WTC11 (cell line): ENCODE results near the gene NAXE. TPM values are rescaled to one million over a fixed set of nuclear protein-coding genes. Genes with fewer than 3 reads are reported as not detected.

ENCODE experiments used
- ATAC-seq: fragments of 200-7000 bp; cut with Tn5 transposase; 2 replicates; pipeline ENCODE4 v1.10.0; 2021; ENCODE audit warnings: mild to moderate bottlenecking, moderate library complexity
- CTCF ChIA-PET: fragments of 300-600 bp; sonication (Branson Sonifier 250); formaldehyde crosslinking; loops from one replicate; lab custom pipeline; 2021; ENCODE audit warnings: antibody characterized with exemption; lab: Charles Lee
- POLR2A ChIA-PET: fragments of 350-600 bp; sonication (Branson Sonifier 250); formaldehyde crosslinking; loops from one replicate; lab custom pipeline; 2021; ENCODE audit warnings: antibody characterized with exemption; lab: Charles Lee
- DNase-seq: peaks from one replicate; pipeline ENCODE4 v3.0.0; 2021; ENCODE audit warnings: low spot score
- H3K27ac Mint-ChIP-seq: 2 replicates; pipeline ENCODE4 v1.8.0; 2021; ENCODE audit warnings: mixed read lengths
- H3K27me3 Mint-ChIP-seq: 2 replicates; pipeline ENCODE4 v1.8.0; 2021; ENCODE audit warnings: low read depth, mild to moderate bottlenecking, moderate library complexity, mixed read lengths
- H3K36me3 Mint-ChIP-seq: 2 replicates; pipeline ENCODE4 v1.8.0; 2021; ENCODE audit warnings: mixed read lengths
- H3K4me1 Mint-ChIP-seq: 2 replicates; pipeline ENCODE4 v1.8.0; 2022; ENCODE audit warnings: mixed read lengths
- H3K4me3 Mint-ChIP-seq: 2 replicates; pipeline ENCODE4 v1.8.0; 2021; ENCODE audit warnings: mild to moderate bottlenecking, moderate library complexity, mixed read lengths
- H3K9me3 Mint-ChIP-seq: 2 replicates; pipeline ENCODE4 v1.8.0; 2021; ENCODE audit warnings: mixed read lengths
- ATF1 ChIP-seq: sonication (generic); formaldehyde crosslinking; IDR thresholded peaks from 2 replicates; pipeline ENCODE4 v1.8.1; 2023; ENCODE audit warnings: mild to moderate bottlenecking, moderate library complexity, missing genetic modification reagents
- ELF4 ChIP-seq: sonication (generic); formaldehyde crosslinking; IDR thresholded peaks from 2 replicates; pipeline ENCODE4 v1.8.1; 2022; ENCODE audit warnings: low read depth, mild to moderate bottlenecking, moderate library complexity, missing genetic modification reagents
- GRHL2 ChIP-seq: fragments of 250-450 bp; sonication (Bioruptor Pico); IDR thresholded peaks from 2 replicates; pipeline ENCODE4 v1.8.0; 2022; ENCODE audit warnings: mild to moderate bottlenecking, moderate library complexity; ENCODE audit not compliant: insufficient replicate concordance, severe bottlenecking
- IRF2 ChIP-seq: sonication (generic); formaldehyde crosslinking; IDR thresholded peaks from 2 replicates; pipeline ENCODE4 v1.8.0; 2022; ENCODE audit warnings: low read depth, missing genetic modification reagents, borderline replicate concordance
- JAZF1 ChIP-seq: fragments of 250-450 bp; sonication (Bioruptor Pico); IDR thresholded peaks from 2 replicates; pipeline ENCODE4 v1.9.0; 2021; ENCODE audit warnings: moderate library complexity, mild to moderate bottlenecking, inconsistent platforms
- NFYB ChIP-seq: sonication (generic); formaldehyde crosslinking; conservative IDR thresholded peaks from 2 replicates; pipeline ENCODE4 v1.8.0; 2022; ENCODE audit warnings: low read depth, missing genetic modification reagents
- NR3C1 ChIP-seq: sonication (generic); formaldehyde crosslinking; conservative IDR thresholded peaks from 2 replicates; pipeline ENCODE4 v1.8.1; 2023; ENCODE audit warnings: low read depth, mild to moderate bottlenecking, missing genetic modification reagents
- OVOL2 ChIP-seq: fragments of 250-450 bp; sonication (Bioruptor Pico); IDR thresholded peaks from 2 replicates; pipeline ENCODE4 v1.9.0; 2021; ENCODE audit warnings: mild to moderate bottlenecking, borderline replicate concordance
- SMAD3 ChIP-seq: sonication (generic); formaldehyde crosslinking; IDR thresholded peaks from 2 replicates; pipeline ENCODE4 v1.8.0; 2022; ENCODE audit warnings: missing genetic modification reagents, mild to moderate bottlenecking, borderline replicate concordance
- SMAD4 ChIP-seq: sonication (generic); formaldehyde crosslinking; IDR thresholded peaks from 2 replicates; pipeline ENCODE4 v1.8.0; 2022; ENCODE audit warnings: mild to moderate bottlenecking, missing genetic modification reagents
- SOX15 ChIP-seq: fragments of 250-450 bp; sonication (Bioruptor Pico); IDR thresholded peaks from 2 replicates; pipeline ENCODE4 v1.9.0; 2021; ENCODE audit warnings: mild to moderate bottlenecking
- SP1 ChIP-seq: sonication (generic); formaldehyde crosslinking; conservative IDR thresholded peaks from 2 replicates; pipeline ENCODE4 v1.8.1; 2022; ENCODE audit warnings: missing genetic modification reagents
- TEAD1 ChIP-seq: sonication (generic); formaldehyde crosslinking; IDR thresholded peaks from 2 replicates; pipeline ENCODE4 v1.8.0; 2022; ENCODE audit warnings: mild to moderate bottlenecking, missing genetic modification reagents
- TP53 ChIP-seq: sonication (generic); formaldehyde crosslinking; IDR thresholded peaks from 2 replicates; pipeline ENCODE4 v1.8.1; 2023; ENCODE audit warnings: mild to moderate bottlenecking, missing genetic modification reagents
- ZNF138 ChIP-seq: sonication (generic); formaldehyde crosslinking; conservative IDR thresholded peaks from 2 replicates; pipeline ENCODE4 v1.8.1; 2022; ENCODE audit warnings: mild to moderate bottlenecking, moderate library complexity, missing genetic modification reagents
- ZNF317 ChIP-seq: sonication (generic); formaldehyde crosslinking; IDR thresholded peaks from 2 replicates; pipeline ENCODE4 v1.8.1; 2023; ENCODE audit warnings: low read depth, mild to moderate bottlenecking, moderate library complexity, missing genetic modification reagents, borderline replicate concordance
- ZNF396 ChIP-seq: fragments of 250-450 bp; sonication (Bioruptor Pico); IDR thresholded peaks from 2 replicates; pipeline ENCODE4 v1.8.0; 2021; ENCODE audit warnings: mild to moderate bottlenecking, moderate library complexity, borderline replicate concordance
- ZNF423 ChIP-seq: fragments of 250-450 bp; sonication (Bioruptor Pico); IDR thresholded peaks from 2 replicates; pipeline ENCODE4 v2.1.2; 2022; ENCODE audit warnings: mild to moderate bottlenecking, moderate library complexity
- ZNF671 ChIP-seq: fragments of 250-450 bp; sonication (Bioruptor Pico); IDR thresholded peaks from 2 replicates; pipeline ENCODE4 v1.8.0; 2021; ENCODE audit warnings: mild to moderate bottlenecking
- total RNA-seq: library from RNA; stranded (reverse); gene quantifications from 3 replicates; pipeline ENCODE4 v1.2.3, GENCODE V29; 2021
- TF ChIP-seq, protein P1 (sequence below): sonication (generic); formaldehyde crosslinking; IDR thresholded peaks from 2 replicates; pipeline ENCODE4 v1.8.0; 2022; ENCODE audit warnings: mild to moderate bottlenecking, missing genetic modification reagents
- TF ChIP-seq, protein P2 (sequence below): sonication (generic); formaldehyde crosslinking; IDR thresholded peaks from 2 replicates; pipeline ENCODE4 v1.8.1; 2022; ENCODE audit warnings: low read depth, mild to moderate bottlenecking, moderate library complexity, missing genetic modification reagents, borderline replicate concordance
- TF ChIP-seq, protein P3 (sequence below): sonication (generic); formaldehyde crosslinking; IDR thresholded peaks from 2 replicates; pipeline ENCODE4 v1.8.0; 2022; ENCODE audit warnings: mild to moderate bottlenecking, missing genetic modification reagents
- TF ChIP-seq, protein P4 (sequence below): sonication (generic); formaldehyde crosslinking; IDR thresholded peaks from 2 replicates; pipeline ENCODE4 v1.8.0; 2023; ENCODE audit warnings: mild to moderate bottlenecking, missing genetic modification reagents
- TF ChIP-seq, protein P5 (sequence below): sonication (generic); formaldehyde crosslinking; IDR thresholded peaks from 2 replicates; pipeline ENCODE4 v1.8.1; 2022; ENCODE audit warnings: low read depth, missing genetic modification reagents, borderline replicate concordance
- TF ChIP-seq, protein P6 (sequence below): sonication (generic); formaldehyde crosslinking; IDR thresholded peaks from 2 replicates; pipeline ENCODE4 v1.8.1; 2022; ENCODE audit warnings: mild to moderate bottlenecking, moderate library complexity, missing genetic modification reagents

NAXE gene
- total RNA-seq, 1 experiment from 2014 or later: 81.6 TPM

DNA sequence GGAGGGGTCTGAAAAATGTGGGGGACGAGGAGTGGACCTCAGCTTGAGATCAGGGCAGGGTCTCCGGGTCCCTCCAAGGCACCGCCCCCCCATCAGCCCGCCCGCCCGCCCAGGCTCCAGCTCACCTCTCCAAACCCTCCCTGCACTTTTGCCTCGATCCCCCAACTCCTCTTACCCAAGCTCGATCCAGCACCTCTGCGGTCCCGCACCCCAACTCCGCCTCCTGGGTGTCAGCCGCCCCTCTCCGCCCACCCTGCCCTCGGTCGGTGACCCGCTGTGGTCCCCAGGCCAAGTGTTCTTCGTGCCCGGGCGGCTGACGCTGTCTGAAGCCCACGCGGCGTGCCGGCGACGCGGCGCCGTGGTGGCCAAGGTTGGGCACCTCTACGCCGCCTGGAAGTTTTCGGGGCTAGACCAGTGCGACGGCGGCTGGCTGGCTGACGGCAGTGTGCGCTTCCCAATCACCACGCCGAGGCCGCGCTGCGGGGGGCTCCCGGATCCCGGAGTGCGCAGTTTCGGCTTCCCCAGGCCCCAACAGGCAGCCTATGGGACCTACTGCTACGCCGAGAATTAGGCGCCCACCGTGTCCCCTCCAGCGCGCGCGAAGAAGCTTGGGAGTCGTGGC is 33.3 kb downstream of the NAXE start:
- Mint-ChIP-seq H3K36me3 (no peaks in the 10 kb centered on the region), H3K27me3 (peaks cover 86% of the 10 kb centered on the region), H3K4me3 (peak overlapping the region; percentile 79), H3K4me1 (peaks cover 6% of the 10 kb centered on the region), H3K9me3 (no peaks in the 10 kb centered on the region), H3K27ac (no peak overlapping the region)
- ATAC-seq (peak; percentile 18), DNase-seq (peak; percentile 36)
- ChIA-PET POLR2A (interaction anchor here (0.9 to 2.3 kb wide), 8 partner anchors 13 to 82 kb away, joined by 3 to 16 read pairs (median 6); partner anchors contain the start of gene NES), CTCF (interaction anchor here (0.7 to 13.2 kb wide), 53 partner anchors 9 to 303 kb away, joined by 3 to 365 read pairs (median 7); partner anchors contain the start of genes BCAN, CRABP2, GPATCH4 and HDGF)
- TF ChIP-seq, protein P1, sequence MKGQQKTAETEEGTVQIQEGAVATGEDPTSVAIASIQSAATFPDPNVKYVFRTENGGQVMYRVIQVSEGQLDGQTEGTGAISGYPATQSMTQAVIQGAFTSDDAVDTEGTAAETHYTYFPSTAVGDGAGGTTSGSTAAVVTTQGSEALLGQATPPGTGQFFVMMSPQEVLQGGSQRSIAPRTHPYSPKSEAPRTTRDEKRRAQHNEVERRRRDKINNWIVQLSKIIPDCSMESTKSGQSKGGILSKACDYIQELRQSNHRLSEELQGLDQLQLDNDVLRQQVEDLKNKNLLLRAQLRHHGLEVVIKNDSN (CRISPR knock-in tag): peak; percentile 7; the same call in 1 of the 2 replicates
- TF ChIP-seq TEAD1 (no peak), SP1 (CRISPR knock-in tag) (no peak), SMAD4 (CRISPR knock-in tag) (0 out of 2 replicates have a peak, but pooled peaks have one; percentile 36), OVOL2 (CRISPR knock-in tag) (no peak), ELF4 (no peak), NR3C1 (no peak), GRHL2 (no peak), ZNF138 (CRISPR knock-in tag) (no peak), ZNF671 (CRISPR knock-in tag) (no peak), ATF1 (CRISPR knock-in tag) (no peak), ZNF423 (CRISPR knock-in tag) (peak; percentile 64; the same call in 1 of the 2 replicates), SOX15 (no peak), SMAD3 (CRISPR knock-in tag) (no peak), TP53 (CRISPR knock-in tag) (0 out of 2 replicates have a peak, but pooled peaks have one; percentile 4), NFYB (0 out of 2 replicates have a peak, but pooled peaks have one; percentile 5), IRF2 (CRISPR knock-in tag) (no peak), JAZF1 (CRISPR knock-in tag) (no peak), ZNF396 (CRISPR knock-in tag) (no peak), ZNF317 (CRISPR knock-in tag) (no peak)
- TF ChIP-seq, protein P2, sequence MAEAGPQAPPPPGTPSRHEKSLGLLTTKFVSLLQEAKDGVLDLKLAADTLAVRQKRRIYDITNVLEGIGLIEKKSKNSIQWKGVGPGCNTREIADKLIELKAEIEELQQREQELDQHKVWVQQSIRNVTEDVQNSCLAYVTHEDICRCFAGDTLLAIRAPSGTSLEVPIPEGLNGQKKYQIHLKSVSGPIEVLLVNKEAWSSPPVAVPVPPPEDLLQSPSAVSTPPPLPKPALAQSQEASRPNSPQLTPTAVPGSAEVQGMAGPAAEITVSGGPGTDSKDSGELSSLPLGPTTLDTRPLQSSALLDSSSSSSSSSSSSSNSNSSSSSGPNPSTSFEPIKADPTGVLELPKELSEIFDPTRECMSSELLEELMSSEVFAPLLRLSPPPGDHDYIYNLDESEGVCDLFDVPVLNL (CRISPR knock-in tag): 0 out of 2 replicates have a peak, but pooled peaks have one; percentile 8
- TF ChIP-seq, protein P3, sequence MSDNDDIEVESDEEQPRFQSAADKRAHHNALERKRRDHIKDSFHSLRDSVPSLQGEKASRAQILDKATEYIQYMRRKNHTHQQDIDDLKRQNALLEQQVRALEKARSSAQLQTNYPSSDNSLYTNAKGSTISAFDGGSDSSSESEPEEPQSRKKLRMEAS (CRISPR knock-in tag): no peak
- TF ChIP-seq, protein P4, sequence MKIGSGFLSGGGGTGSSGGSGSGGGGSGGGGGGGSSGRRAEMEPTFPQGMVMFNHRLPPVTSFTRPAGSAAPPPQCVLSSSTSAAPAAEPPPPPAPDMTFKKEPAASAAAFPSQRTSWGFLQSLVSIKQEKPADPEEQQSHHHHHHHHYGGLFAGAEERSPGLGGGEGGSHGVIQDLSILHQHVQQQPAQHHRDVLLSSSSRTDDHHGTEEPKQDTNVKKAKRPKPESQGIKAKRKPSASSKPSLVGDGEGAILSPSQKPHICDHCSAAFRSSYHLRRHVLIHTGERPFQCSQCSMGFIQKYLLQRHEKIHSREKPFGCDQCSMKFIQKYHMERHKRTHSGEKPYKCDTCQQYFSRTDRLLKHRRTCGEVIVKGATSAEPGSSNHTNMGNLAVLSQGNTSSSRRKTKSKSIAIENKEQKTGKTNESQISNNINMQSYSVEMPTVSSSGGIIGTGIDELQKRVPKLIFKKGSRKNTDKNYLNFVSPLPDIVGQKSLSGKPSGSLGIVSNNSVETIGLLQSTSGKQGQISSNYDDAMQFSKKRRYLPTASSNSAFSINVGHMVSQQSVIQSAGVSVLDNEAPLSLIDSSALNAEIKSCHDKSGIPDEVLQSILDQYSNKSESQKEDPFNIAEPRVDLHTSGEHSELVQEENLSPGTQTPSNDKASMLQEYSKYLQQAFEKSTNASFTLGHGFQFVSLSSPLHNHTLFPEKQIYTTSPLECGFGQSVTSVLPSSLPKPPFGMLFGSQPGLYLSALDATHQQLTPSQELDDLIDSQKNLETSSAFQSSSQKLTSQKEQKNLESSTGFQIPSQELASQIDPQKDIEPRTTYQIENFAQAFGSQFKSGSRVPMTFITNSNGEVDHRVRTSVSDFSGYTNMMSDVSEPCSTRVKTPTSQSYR: no peak
- TF ChIP-seq, protein P5, sequence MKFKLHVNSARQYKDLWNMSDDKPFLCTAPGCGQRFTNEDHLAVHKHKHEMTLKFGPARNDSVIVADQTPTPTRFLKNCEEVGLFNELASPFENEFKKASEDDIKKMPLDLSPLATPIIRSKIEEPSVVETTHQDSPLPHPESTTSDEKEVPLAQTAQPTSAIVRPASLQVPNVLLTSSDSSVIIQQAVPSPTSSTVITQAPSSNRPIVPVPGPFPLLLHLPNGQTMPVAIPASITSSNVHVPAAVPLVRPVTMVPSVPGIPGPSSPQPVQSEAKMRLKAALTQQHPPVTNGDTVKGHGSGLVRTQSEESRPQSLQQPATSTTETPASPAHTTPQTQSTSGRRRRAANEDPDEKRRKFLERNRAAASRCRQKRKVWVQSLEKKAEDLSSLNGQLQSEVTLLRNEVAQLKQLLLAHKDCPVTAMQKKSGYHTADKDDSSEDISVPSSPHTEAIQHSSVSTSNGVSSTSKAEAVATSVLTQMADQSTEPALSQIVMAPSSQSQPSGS (CRISPR knock-in tag): no peak
- TF ChIP-seq, protein P6, sequence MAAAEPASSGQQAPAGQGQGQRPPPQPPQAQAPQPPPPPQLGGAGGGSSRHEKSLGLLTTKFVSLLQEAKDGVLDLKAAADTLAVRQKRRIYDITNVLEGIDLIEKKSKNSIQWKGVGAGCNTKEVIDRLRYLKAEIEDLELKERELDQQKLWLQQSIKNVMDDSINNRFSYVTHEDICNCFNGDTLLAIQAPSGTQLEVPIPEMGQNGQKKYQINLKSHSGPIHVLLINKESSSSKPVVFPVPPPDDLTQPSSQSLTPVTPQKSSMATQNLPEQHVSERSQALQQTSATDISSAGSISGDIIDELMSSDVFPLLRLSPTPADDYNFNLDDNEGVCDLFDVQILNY (CRISPR knock-in tag): no peak
